GM23338 (cell line): ENCODE results near the gene RRBP1. TPM values are rescaled to one million over a fixed set of nuclear protein-coding genes. Genes with fewer than 3 reads are reported as not detected.

Experiments
- ATAC-seq: fragments of 200-7000 bp; cut with Tn5 transposase; 3 replicates; pipeline ENCODE4 v1.9.1; 2020
- DNase-seq: peaks from one replicate; pipeline ENCODE4 v3.0.0-alpha.2; 2015; ENCODE audit warnings: low spot score
- H2AFZ ChIP-seq: fragments of 200-600 bp; sonication (generic); 2 replicates; pipeline ENCODE4 v1.8.0; 2016; ENCODE audit warnings: antibody characterized with exemption, mild to moderate bottlenecking, moderate library complexity
- H3F3A ChIP-seq: fragments of 200-600 bp; sonication (generic); replicated peaks from 2 replicates; pipeline ENCODE4 v1.8.0; 2017; ENCODE audit warnings: antibody characterized with exemption, mixed run types, low read depth
- H3K27ac ChIP-seq: fragments of 200-600 bp; sonication (generic); 2 replicates; pipeline ENCODE4 v1.6.1; 2016; ENCODE audit warnings: low read depth
- H3K27me3 ChIP-seq: fragments of 200-600 bp; sonication (generic); 2 replicates; pipeline ENCODE4 v1.8.0; 2016; ENCODE audit warnings: mild to moderate bottlenecking, mixed run types, moderate library complexity; ENCODE audit not compliant: insufficient read depth
- H3K36me3 ChIP-seq: fragments of 200-600 bp; sonication (generic); 2 replicates; pipeline ENCODE4 v1.8.0; 2016; ENCODE audit warnings: mild to moderate bottlenecking; ENCODE audit not compliant: insufficient read depth
- H3K4me1 ChIP-seq: fragments of 200-600 bp; sonication (generic); 2 replicates; pipeline ENCODE4 v1.8.0; 2016; ENCODE audit warnings: mild to moderate bottlenecking, moderate library complexity; ENCODE audit not compliant: insufficient read depth
- H3K4me2 ChIP-seq: fragments of 200-600 bp; sonication (generic); 2 replicates; pipeline ENCODE4 v1.7.1; 2017; ENCODE audit warnings: mixed run types
- H3K4me3 ChIP-seq: fragments of 200-600 bp; sonication (generic); 2 replicates; pipeline ENCODE4 v1.6.1; 2016; ENCODE audit warnings: mixed run types
- H3K79me2 ChIP-seq: fragments of 200-600 bp; sonication (generic); replicated peaks from 2 replicates; pipeline ENCODE4 v1.8.0; 2017; ENCODE audit warnings: mild to moderate bottlenecking; ENCODE audit not compliant: insufficient read depth
- H3K9me2 ChIP-seq: fragments of 200-600 bp; sonication (generic); 2 replicates; pipeline ENCODE4 v1.8.0; 2017; ENCODE audit not compliant: insufficient read depth
- H4K20me1 ChIP-seq: fragments of 200-600 bp; sonication (generic); replicated peaks from 2 replicates; pipeline ENCODE4 v1.8.0; 2017; ENCODE audit warnings: mild to moderate bottlenecking; ENCODE audit not compliant: insufficient read depth
- H3K27ac Mint-ChIP-seq: 2 replicates; pipeline ENCODE4 v1.8.0; 2020; ENCODE audit warnings: inconsistent platforms, mild to moderate bottlenecking, moderate library complexity, mixed read lengths
- H3K27me3 Mint-ChIP-seq: 3 replicates; pipeline ENCODE4 v1.8.0; 2022; ENCODE audit warnings: low read depth, mild to moderate bottlenecking, moderate library complexity, mixed read lengths, inconsistent platforms; ENCODE audit not compliant: insufficient read depth, poor library complexity
- H3K36me3 Mint-ChIP-seq: 3 replicates; pipeline ENCODE4 v1.8.0; 2021; ENCODE audit warnings: low read depth, mild to moderate bottlenecking, inconsistent platforms, moderate library complexity, mixed read lengths
- H3K4me1 Mint-ChIP-seq: 3 replicates; pipeline ENCODE4 v1.8.0; 2020; ENCODE audit warnings: mild to moderate bottlenecking, inconsistent platforms, mixed read lengths
- H3K4me3 Mint-ChIP-seq: 3 replicates; pipeline ENCODE4 v1.8.0; 2021; ENCODE audit warnings: moderate library complexity, mild to moderate bottlenecking, inconsistent platforms, mixed read lengths
- H3K9me3 Mint-ChIP-seq: 3 replicates; pipeline ENCODE4 v1.8.0; 2020; ENCODE audit warnings: moderate library complexity, mild to moderate bottlenecking, inconsistent platforms, mixed read lengths
- CREB1 ChIP-seq: fragments of 250-450 bp; sonication (Bioruptor Pico); IDR thresholded peaks from 2 replicates; pipeline ENCODE4 v1.5.0; 2020; ENCODE audit warnings: low read depth, mild to moderate bottlenecking, moderate library complexity
- CTCF ChIP-seq, 2 experiments: fragments of 200-600 bp in 1 of 2; sonication (generic) in 1 of 2; conservative IDR thresholded peaks; 2 replicates each; pipeline versions ENCODE4 v1.5.1 to v1.6.1; 2016 to 2017; ENCODE audit warnings: antibody characterized with exemption in 2 of 2, low read depth in 2 of 2, mild to moderate bottlenecking in 2 of 2, moderate library complexity in 1 of 2
- EZH2 ChIP-seq: fragments of 200-600 bp; sonication (generic); IDR thresholded peaks from one replicate; pipeline ENCODE4 v1.8.0; 2017; ENCODE audit warnings: antibody characterized with exemption, mild to moderate bottlenecking, low read depth; ENCODE audit not compliant: unreplicated experiment
- EZH2phosphoT487 ChIP-seq: fragments of 200-600 bp; sonication (generic); IDR thresholded peaks from one replicate; pipeline ENCODE4 v1.8.1; 2018; ENCODE audit warnings: antibody characterized with exemption; ENCODE audit not compliant: unreplicated experiment
- STAT1 ChIP-seq: IDR thresholded peaks from one replicate; pipeline ENCODE4 v1.6.1; 2016; ENCODE audit warnings: antibody characterized with exemption; ENCODE audit not compliant: unreplicated experiment
- ZNF462 ChIP-seq: fragments of 250-450 bp; sonication (Bioruptor Pico); IDR thresholded peaks from 2 replicates; pipeline ENCODE4 v1.5.0; 2020; ENCODE audit warnings: mild to moderate bottlenecking, moderate library complexity
- polyA plus RNA-seq: library from polyadenylated mRNA; unstranded; fragments of >200 nt; fragmentation: Nextera tagmentation; extraction: Ambion mirVana; gene quantifications from 2 replicates; pipeline ENCODE4 v1.2.1, GENCODE V29; 2016
- total RNA-seq: library from RNA; depleted of rRNA; stranded (reverse); fragments of >200 nt; shearing (Covaris generic); gene quantifications from 2 replicates; pipeline ENCODE4 v1.2.3, GENCODE V29; 2014
- TF ChIP-seq, protein P1 (sequence below): IDR thresholded peaks from one replicate; pipeline ENCODE4 v1.6.1; 2018; ENCODE audit warnings: antibody characterized with exemption; ENCODE audit not compliant: unreplicated experiment
- TF ChIP-seq, protein P2 (sequence below): IDR thresholded peaks from 2 replicates; pipeline ENCODE4 v1.6.1; 2016; ENCODE audit warnings: antibody characterized with exemption

Gene RRBP1
- total and polyA plus RNA-seq, 2 experiments from 2014 or later, result 105 to 113 TPM

GRCh38 chr20:17594443-17594842 is 87.6 kb downstream of the RRBP1 start (continued):
- TF ChIP-seq, protein P1, sequence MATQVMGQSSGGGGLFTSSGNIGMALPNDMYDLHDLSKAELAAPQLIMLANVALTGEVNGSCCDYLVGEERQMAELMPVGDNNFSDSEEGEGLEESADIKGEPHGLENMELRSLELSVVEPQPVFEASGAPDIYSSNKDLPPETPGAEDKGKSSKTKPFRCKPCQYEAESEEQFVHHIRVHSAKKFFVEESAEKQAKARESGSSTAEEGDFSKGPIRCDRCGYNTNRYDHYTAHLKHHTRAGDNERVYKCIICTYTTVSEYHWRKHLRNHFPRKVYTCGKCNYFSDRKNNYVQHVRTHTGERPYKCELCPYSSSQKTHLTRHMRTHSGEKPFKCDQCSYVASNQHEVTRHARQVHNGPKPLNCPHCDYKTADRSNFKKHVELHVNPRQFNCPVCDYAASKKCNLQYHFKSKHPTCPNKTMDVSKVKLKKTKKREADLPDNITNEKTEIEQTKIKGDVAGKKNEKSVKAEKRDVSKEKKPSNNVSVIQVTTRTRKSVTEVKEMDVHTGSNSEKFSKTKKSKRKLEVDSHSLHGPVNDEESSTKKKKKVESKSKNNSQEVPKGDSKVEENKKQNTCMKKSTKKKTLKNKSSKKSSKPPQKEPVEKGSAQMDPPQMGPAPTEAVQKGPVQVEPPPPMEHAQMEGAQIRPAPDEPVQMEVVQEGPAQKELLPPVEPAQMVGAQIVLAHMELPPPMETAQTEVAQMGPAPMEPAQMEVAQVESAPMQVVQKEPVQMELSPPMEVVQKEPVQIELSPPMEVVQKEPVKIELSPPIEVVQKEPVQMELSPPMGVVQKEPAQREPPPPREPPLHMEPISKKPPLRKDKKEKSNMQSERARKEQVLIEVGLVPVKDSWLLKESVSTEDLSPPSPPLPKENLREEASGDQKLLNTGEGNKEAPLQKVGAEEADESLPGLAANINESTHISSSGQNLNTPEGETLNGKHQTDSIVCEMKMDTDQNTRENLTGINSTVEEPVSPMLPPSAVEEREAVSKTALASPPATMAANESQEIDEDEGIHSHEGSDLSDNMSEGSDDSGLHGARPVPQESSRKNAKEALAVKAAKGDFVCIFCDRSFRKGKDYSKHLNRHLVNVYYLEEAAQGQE, result no peak

DNA sequence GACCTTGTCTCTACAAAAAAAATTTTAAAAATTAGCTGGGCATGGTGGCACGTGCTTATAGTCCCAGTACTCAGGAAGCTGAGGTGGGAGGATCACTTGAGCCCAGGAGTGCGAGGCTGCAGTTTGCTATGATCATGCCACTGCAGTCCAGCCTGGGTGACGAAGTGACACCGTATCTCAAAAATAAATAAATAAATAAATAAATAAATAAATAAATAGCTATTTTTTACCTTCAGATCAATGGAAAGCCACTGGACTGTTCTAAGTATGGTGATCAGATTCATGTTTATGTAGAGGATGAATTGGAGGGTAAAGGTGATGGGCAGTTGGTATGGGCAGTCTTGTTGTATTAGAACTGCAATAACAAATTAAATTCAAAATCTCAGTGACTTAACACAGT is 88.1 kb downstream of the RRBP1 start:
- DNase-seq (no peak), ATAC-seq (no peak)
- no peaks in the 10 kb centered on the region for H3F3A ChIP-seq
- no peaks in the 10 kb centered on the region for H3K36me3 ChIP-seq
- Mint-ChIP-seq H3K4me3 (no peak overlapping the region), H3K4me1 (peaks cover 39% of the 10 kb centered on the region), H3K9me3 (no peaks in the 10 kb centered on the region), H3K36me3 (peaks cover 9% of the 10 kb centered on the region; the same call in 2 of the 3 replicates), H3K27ac (no peak overlapping the region), H3K27me3 (peaks cover 1% of the 10 kb centered on the region)
- no peak overlapping the region for H3K4me3 ChIP-seq
- H3K27me3 ChIP-seq, result no peaks in the 10 kb centered on the region
- no peak overlapping the region for H3K27ac ChIP-seq
- no peak overlapping the region for H3K4me2 ChIP-seq
- H2AFZ ChIP-seq, result no peak overlapping the region
- H3K9me2 ChIP-seq, result 0 out of 2 replicates have a peak, but pooled peaks cover 2% of the 10 kb centered on the region
- peaks cover 100% of the 10 kb centered on the region for H3K79me2 ChIP-seq
- H4K20me1 ChIP-seq, result peaks cover 21% of the 10 kb centered on the region
- peaks cover 5% of the 10 kb centered on the region; the same call in 1 of the 2 replicates for H3K4me1 ChIP-seq
- TF ChIP-seq ZNF462 (CRISPR knock-in tag) (no peak), CTCF (conservative IDR thresholded peaks at IDR 0.05; ENCODE audit: low read depth in 2 of 2) (no peak), EZH2phosphoT487 (no peak), STAT1 (no peak), EZH2 (no peak), CREB1 (CRISPR knock-in tag) (no peak)
- TF ChIP-seq, protein P1, result no peak
- TF ChIP-seq, protein P2, sequence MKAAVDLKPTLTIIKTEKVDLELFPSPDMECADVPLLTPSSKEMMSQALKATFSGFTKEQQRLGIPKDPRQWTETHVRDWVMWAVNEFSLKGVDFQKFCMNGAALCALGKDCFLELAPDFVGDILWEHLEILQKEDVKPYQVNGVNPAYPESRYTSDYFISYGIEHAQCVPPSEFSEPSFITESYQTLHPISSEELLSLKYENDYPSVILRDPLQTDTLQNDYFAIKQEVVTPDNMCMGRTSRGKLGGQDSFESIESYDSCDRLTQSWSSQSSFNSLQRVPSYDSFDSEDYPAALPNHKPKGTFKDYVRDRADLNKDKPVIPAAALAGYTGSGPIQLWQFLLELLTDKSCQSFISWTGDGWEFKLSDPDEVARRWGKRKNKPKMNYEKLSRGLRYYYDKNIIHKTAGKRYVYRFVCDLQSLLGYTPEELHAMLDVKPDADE, result no peak
